Activated CD8-positive, alpha-beta memory T cell treated with anti-CD3 and anti-CD28 coated beads, Interleukin-2, amount 50 U/mL, for 24 hours (primary cell): Measurements from ENCODE around the gene GBP6.
"Not testable (repeated sequence)": the region's sequence is repeated elsewhere in the genome, so short reads cannot be mapped to it uniquely, and the experiment has no call there.

Experiments used
- DNase-seq: peaks from one replicate; pipeline ENCODE4 v3.0.0-alpha.2; 2020; ENCODE audit errors: extremely low read depth

The GBP6 gene

GRCh38 chr1:89363638-89364536, at the start of gene GBP6:
TSS of gene GBP6 (plus strand) at chr1:89364059. CDS start at chr1:89368552, 4,493 bp downstream.
- DNase-seq: no peak

- DNase-seq: no peak
These were observed 41.5 kb upstream of the GBP6 start for GRCh38 chr1:89322402-89322801.

GRCh38 chr1:89331890-89332289, 32.0 kb upstream of the GBP6 start:
- no peak for DNase-seq

- DNase-seq: no peak
These were observed 31.4 kb upstream of the GBP6 start for GRCh38 chr1:89332461-89332860.

GRCh38 chr1:89335486-89335885, 28.4 kb upstream of the GBP6 start:
- DNase-seq: no peak

- DNase-seq: no peak
These were observed 26.0 kb upstream of the GBP6 start for GRCh38 chr1:89337903-89338302.

- DNase-seq: no peak
These were observed 24.8 kb upstream of the GBP6 start for GRCh38 chr1:89339039-89339438.

GRCh38 chr1:89345479-89345878, 18.4 kb upstream of the GBP6 start:
- not testable (repeated sequence) for DNase-seq

GRCh38 chr1:89347296-89347695, 16.6 kb upstream of the GBP6 start:
- no peak for DNase-seq

GRCh38 chr1:89350298-89350697, 13.6 kb upstream of the GBP6 start:
- no peak for DNase-seq

GRCh38 chr1:89351597-89352311, 12.1 kb upstream of the GBP6 start:
- DNase-seq: no peak

GRCh38 chr1:89352421-89352820, 11.4 kb upstream of the GBP6 start:
- DNase-seq: no peak

GRCh38 chr1:89354205-89354604, 9.7 kb upstream of the GBP6 start:
- DNase-seq: no peak

GRCh38 chr1:89355056-89355455, 8.8 kb upstream of the GBP6 start:
- no peak for DNase-seq

GRCh38 chr1:89356658-89357400, 7.0 kb upstream of the GBP6 start:
- no peak for DNase-seq

- peak; percentile 66 for DNase-seq
These were observed 5.5 kb upstream of the GBP6 start for GRCh38 chr1:89358287-89358893.

- DNase-seq: no peak
These were observed 3.1 kb upstream of the GBP6 start for GRCh38 chr1:89360716-89361115.

GRCh38 chr1:89361681-89362080, 2.2 kb upstream of the GBP6 start:
- no peak for DNase-seq

GRCh38 chr1:89363196-89363595, 663 bp upstream of the GBP6 start:
- no peak for DNase-seq

GRCh38 chr1:89364954-89365550, 1.2 kb downstream of the GBP6 start:
- DNase-seq: no peak

- DNase-seq: no peak
These were observed 3.4 kb downstream of the GBP6 start for GRCh38 chr1:89367221-89367620.
